ENCODE results near the gene TENT4A. TPM values are rescaled to one million over a fixed set of nuclear protein-coding genes. Genes with fewer than 3 reads are reported as not detected.

Gene TENT4A
- total RNA-seq, 1 experiment from 2014 or later, result 25.6 TPM

DNA sequence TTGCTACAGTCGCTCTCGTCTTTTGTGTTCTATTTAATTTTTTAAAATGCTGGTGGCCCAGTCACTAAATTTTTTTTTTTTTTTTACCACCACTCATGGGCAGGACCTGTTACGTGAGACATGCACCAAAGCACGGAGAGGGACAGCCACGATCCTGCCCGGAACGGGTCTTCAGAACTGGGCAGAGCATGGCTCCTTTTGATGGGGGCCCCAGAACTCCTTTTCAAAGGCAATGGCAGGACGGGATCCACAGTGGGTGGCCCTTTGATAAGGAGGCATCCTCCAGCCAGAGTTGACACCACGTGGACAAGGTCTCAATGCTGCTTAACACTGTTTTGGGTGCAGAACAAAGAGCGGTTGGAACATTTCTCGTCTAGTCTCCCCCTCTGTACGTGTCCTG lies 50.0 kb downstream of the TENT4A start:
- H3K27ac Mint-ChIP-seq, result no peak overlapping the region
- Histone ChIP-seq H2BK15ac (ENCODE audit: low read depth, low read length) (no peak overlapping the region), H2BK120ac (ENCODE audit: low read depth, low read length, poor library complexity, severe bottlenecking) (no peak overlapping the region), H4K91ac (ENCODE audit: insufficient read length, low read depth, low read length) (no peak overlapping the region), H3K4me1 (ENCODE audit: insufficient read depth, low read length) (no peaks in the 10 kb centered on the region), H2BK5ac (ENCODE audit: insufficient read length, low read length) (no peak overlapping the region), H3K9ac (ENCODE audit: extremely low read depth, insufficient read length, low read length) (no peak overlapping the region), H2AK5ac (ENCODE audit: insufficient read length, low read length) (no peak overlapping the region), H4K5ac (ENCODE audit: insufficient read length, low read depth, low read length) (no peak overlapping the region), H4K8ac (replicated peaks; ENCODE audit: insufficient read length, low read depth, low read length) (no peak overlapping the region), H3K4me2 (ENCODE audit: insufficient read depth, insufficient read length, low read length) (no peak overlapping the region), H3K79me2 (ENCODE audit: insufficient read depth, low read length) (no peaks in the 10 kb centered on the region), H4K20me1 (ENCODE audit: control insufficient read depth, insufficient read depth, insufficient read length) (no peaks in the 10 kb centered on the region), H3T11ph (ENCODE audit: low read length) (no peak overlapping the region), H3K4ac (ENCODE audit: low read depth, low read length) (no peak overlapping the region), H3K9me3 (ENCODE audit: control insufficient read depth, low read depth, low read length) (no peaks in the 10 kb centered on the region), H2BK20ac (ENCODE audit: low read depth, low read length, poor library complexity, severe bottlenecking) (no peak overlapping the region), H3K27me3 (ENCODE audit: insufficient read depth, low read length) (no peaks in the 10 kb centered on the region), H2AFZ (ENCODE audit: low read length) (no peak overlapping the region), H3K14ac (ENCODE audit: insufficient read depth, low read length) (no peak overlapping the region), H3K18ac (ENCODE audit: insufficient read length, low read depth, low read length) (no peak overlapping the region), H3K27ac (ENCODE audit: insufficient read length, low read depth, low read length) (no peak overlapping the region), H3K23ac (ENCODE audit: insufficient read length, low read depth, low read length) (no peak overlapping the region), H3K56ac (ENCODE audit: insufficient read length, low read depth, low read length) (no peak overlapping the region), H2BK12ac (ENCODE audit: insufficient read length, low read depth, low read length) (no peak overlapping the region), H3K23me2 (ENCODE audit: insufficient read length, low read depth, low read length, poor library complexity, severe bottlenecking) (no peaks in the 10 kb centered on the region), H3K79me1 (ENCODE audit: insufficient read depth, low read depth, low read length, poor library complexity, severe bottlenecking) (no peaks in the 10 kb centered on the region)
- no peaks in the 10 kb centered on the region; a peak in 1 of 5 replicates for H3K9me3 Mint-ChIP-seq
- TF ChIP-seq CTCF (conservative IDR thresholded peaks at IDR 0.05), result no peak
- no peak for DNase-seq
- peaks cover 0 to 5% (median under 1%) of the 10 kb centered on the region in 3 experiments; a peak in 3 of 7 replicates for H3K36me3 Mint-ChIP-seq (ENCODE audit: insufficient read depth in 1 of 3, low read depth in 3 of 3)
- no CpG with 5 or more reads among the region's 12 CpGs for WGBS (ENCODE audit: extremely low coverage, insufficient read length, low lambda C conversion rate)
- H3K27me3 Mint-ChIP-seq (ENCODE audit: low read depth), result peaks cover 1% of the 10 kb centered on the region
- peaks cover 3 to 8% of the 10 kb centered on the region in 2 experiments; a peak in 3 of 4 replicates for H3K4me1 Mint-ChIP-seq
- H3K4me3 Mint-ChIP-seq, result no peak overlapping the region
